ENCODE results near the gene DLG5. TPM values are rescaled to one million over a fixed set of nuclear protein-coding genes. Genes with fewer than 3 reads are reported as not detected.

Gene DLG5
- total RNA-seq, 2 donors from 2014 or later: 72.3 to 134 TPM

- WGBS: 19% methylated on average over 7 of the region's 7 CpGs
- DNase-seq (ENCODE audit: low spot score): peak; percentile 59
- no peaks in the 10 kb centered on the region for H3K36me3 ChIP-seq
Observed at GRCh38 chr10:77949167-77949566, 22.6 kb upstream of the DLG5 start.

GRCh38 chr10:77946084-77946483, 19.5 kb upstream of the DLG5 start:
- no peaks in the 10 kb centered on the region for H3K4me1 ChIP-seq (replicated peaks)
- intact Hi-C loops (cut with DNase I): no loop called here
- no peak overlapping the region for H3K4me3 ChIP-seq
- 70% methylated on average over 2 of the region's 2 CpGs for WGBS
- DNase-seq (ENCODE audit: low spot score): no peak
- H3K36me3 ChIP-seq: no peaks in the 10 kb centered on the region
- no peaks in the 10 kb centered on the region for H3K27me3 ChIP-seq (replicated peaks; ENCODE audit: insufficient read depth)
- TF ChIP-seq POLR2AphosphoS5 (IDR thresholded peaks at IDR 0.05): no peak
- H3K27ac ChIP-seq: no peak overlapping the region
- no peaks in the 10 kb centered on the region for H3K9me3 ChIP-seq

More at GRCh38 chr10:77949167-77949566, 22.6 kb upstream of the DLG5 start:
- intact Hi-C loops (cut with DNase I): no loop called here
- Histone ChIP-seq H3K9me3 (no peaks in the 10 kb centered on the region), H3K27ac (peak overlapping the region in 1 of 2 donors; percentile 13), H3K4me1 (replicated peaks) (no peaks in the 10 kb centered on the region), H3K4me3 (no peak overlapping the region), H3K27me3 (replicated peaks; ENCODE audit: insufficient read depth) (no peaks in the 10 kb centered on the region)
- TF ChIP-seq POLR2AphosphoS5 (IDR thresholded peaks at IDR 0.05) (peak; percentile 70), POLR2A (IDR thresholded peaks at IDR 0.05) (no peak)

- no peak overlapping the region for H3K27ac ChIP-seq
- no peak for TF ChIP-seq CTCF (IDR thresholded peaks at IDR 0.05)
- no peak for TF ChIP-seq POLR2A (IDR thresholded peaks at IDR 0.05)
- TF ChIP-seq POLR2AphosphoS5 (IDR thresholded peaks at IDR 0.05): no peak
- no peaks in the 10 kb centered on the region for H3K27me3 ChIP-seq (replicated peaks; ENCODE audit: insufficient read depth)
- no peak overlapping the region for H3K4me3 ChIP-seq
- H3K4me1 ChIP-seq (replicated peaks): no peaks in the 10 kb centered on the region
- H3K9me3 ChIP-seq: no peaks in the 10 kb centered on the region
- 40% methylated on average over 4 of the region's 4 CpGs for WGBS
- intact Hi-C loops (cut with DNase I): no loop called here
- no peak for DNase-seq (ENCODE audit: low spot score)
- no peaks in the 10 kb centered on the region for H3K36me3 ChIP-seq
Observed at GRCh38 chr10:77944519-77944918, 18.0 kb upstream of the DLG5 start.

GRCh38 chr10:77943121-77943901, 16.8 kb upstream of the DLG5 start:
- no peak for TF ChIP-seq POLR2A (IDR thresholded peaks at IDR 0.05)
- no peak for TF ChIP-seq CTCF (IDR thresholded peaks at IDR 0.05)
- no peak for TF ChIP-seq POLR2AphosphoS5 (IDR thresholded peaks at IDR 0.05)
- peak; percentile 10 for DNase-seq (ENCODE audit: low spot score)
- H3K4me3 ChIP-seq: no peak overlapping the region
- WGBS: 28% methylated on average over 8 of the region's 8 CpGs
- H3K27ac ChIP-seq: no peak overlapping the region
- no peaks in the 10 kb centered on the region for H3K4me1 ChIP-seq (replicated peaks)
- H3K36me3 ChIP-seq: no peaks in the 10 kb centered on the region
- H3K9me3 ChIP-seq: no peaks in the 10 kb centered on the region
- no peaks in the 10 kb centered on the region for H3K27me3 ChIP-seq (replicated peaks; ENCODE audit: insufficient read depth)
- intact Hi-C loops (cut with DNase I): no loop called here

- Histone ChIP-seq H3K27ac (no peak overlapping the region), H3K4me1 (replicated peaks) (no peaks in the 10 kb centered on the region), H3K36me3 (no peaks in the 10 kb centered on the region), H3K9me3 (no peaks in the 10 kb centered on the region), H3K27me3 (replicated peaks; ENCODE audit: insufficient read depth) (no peaks in the 10 kb centered on the region), H3K4me3 (no peak overlapping the region)
- TF ChIP-seq CTCF (IDR thresholded peaks at IDR 0.05) (no peak), POLR2AphosphoS5 (IDR thresholded peaks at IDR 0.05) (no peak), POLR2A (IDR thresholded peaks at IDR 0.05) (no peak)
- 93% methylated on average over 6 of the region's 6 CpGs for WGBS
- intact Hi-C loops (cut with DNase I): no loop called here
- DNase-seq (ENCODE audit: low spot score): no peak
Observed at GRCh38 chr10:77941790-77942189, 15.2 kb upstream of the DLG5 start.

GRCh38 chr10:77940627-77941026, 14.1 kb upstream of the DLG5 start:
- H3K27me3 ChIP-seq (replicated peaks; ENCODE audit: insufficient read depth): no peaks in the 10 kb centered on the region
- H3K27ac ChIP-seq: no peak overlapping the region
- no peaks in the 10 kb centered on the region for H3K4me1 ChIP-seq (replicated peaks)
- no peak overlapping the region for H3K4me3 ChIP-seq
- intact Hi-C loops (cut with DNase I): no loop called here
- TF ChIP-seq POLR2A (IDR thresholded peaks at IDR 0.05) (no peak), CTCF (IDR thresholded peaks at IDR 0.05) (no peak)
- H3K36me3 ChIP-seq: no peaks in the 10 kb centered on the region
- H3K9me3 ChIP-seq: no peaks in the 10 kb centered on the region
- DNase-seq (ENCODE audit: low spot score): no peak
- 72% methylated on average over 3 of the region's 3 CpGs for WGBS

All from prostate gland (tissue), 2 donors.